H9 (cell line): ENCODE data around the gene OPA3. TPM values are rescaled to one million over a fixed set of nuclear protein-coding genes. Genes with fewer than 3 reads are reported as not detected.

Source experiments
- DNase-seq: peaks from one replicate; pipeline ENCODE4 v3.0.0-alpha.2; 2017
- H2AFZ ChIP-seq: one replicate; pipeline ENCODE4 v1.6.1; 2013; ENCODE audit warnings: mild to moderate bottlenecking, low read length, control low read depth, moderate library complexity
- H2AK5ac ChIP-seq: 2 replicates; pipeline ENCODE4 v1.6.1; 2013; ENCODE audit warnings: low read length, control low read depth, mixed read lengths; ENCODE audit not compliant: insufficient read length
- H2BK120ac ChIP-seq: one replicate; pipeline ENCODE4 v1.6.1; 2013; ENCODE audit warnings: low read depth, mild to moderate bottlenecking, low read length, control low read depth, inconsistent platforms; ENCODE audit not compliant: poor library complexity, severe bottlenecking
- H2BK12ac ChIP-seq: 2 replicates; pipeline ENCODE4 v1.6.1; 2013; ENCODE audit warnings: low read length, control low read depth, mixed read lengths, low read depth; ENCODE audit not compliant: insufficient read length
- H2BK15ac ChIP-seq: 2 replicates; pipeline ENCODE4 v1.6.1; 2013; ENCODE audit warnings: low read depth, low read length, control low read depth
- H2BK20ac ChIP-seq: one replicate; pipeline ENCODE4 v1.6.1; 2013; ENCODE audit warnings: low read depth, mild to moderate bottlenecking, low read length, control low read depth, inconsistent platforms; ENCODE audit not compliant: poor library complexity, severe bottlenecking
- H2BK5ac ChIP-seq: 2 replicates; pipeline ENCODE4 v1.6.1; 2013; ENCODE audit warnings: low read length, control low read depth, mixed read lengths; ENCODE audit not compliant: insufficient read length
- H3K14ac ChIP-seq: 2 replicates; pipeline ENCODE4 v1.6.1; 2013; ENCODE audit warnings: low read length, control low read depth; ENCODE audit not compliant: insufficient read depth
- H3K18ac ChIP-seq: 2 replicates; pipeline ENCODE4 v1.6.1; 2013; ENCODE audit warnings: low read depth, mild to moderate bottlenecking, mixed read lengths, low read length, control low read depth; ENCODE audit not compliant: insufficient read length
- H3K23ac ChIP-seq: 2 replicates; pipeline ENCODE4 v1.6.1; 2013; ENCODE audit warnings: low read length, control low read depth, mixed read lengths, low read depth; ENCODE audit not compliant: insufficient read length
- H3K23me2 ChIP-seq: 2 replicates; pipeline ENCODE4 v1.6.1; 2013; ENCODE audit warnings: low read depth, mild to moderate bottlenecking, mixed read lengths, low read length, control low read depth; ENCODE audit not compliant: insufficient read length, poor library complexity, severe bottlenecking
- H3K27ac ChIP-seq: 2 replicates; pipeline ENCODE4 v1.5.1; 2013; ENCODE audit warnings: low read length, control low read depth, mixed read lengths, low read depth; ENCODE audit not compliant: insufficient read length
- H3K27me3 ChIP-seq: 2 replicates; pipeline ENCODE4 v1.6.1; 2013; ENCODE audit warnings: low read length, control low read depth, inconsistent platforms; ENCODE audit not compliant: insufficient read depth
- H3K4ac ChIP-seq: 2 replicates; pipeline ENCODE4 v1.6.1; 2013; ENCODE audit warnings: low read depth, mild to moderate bottlenecking, control low read depth, inconsistent platforms, low read length, moderate library complexity
- H3K4me1 ChIP-seq: 2 replicates; pipeline ENCODE4 v1.6.1; 2013; ENCODE audit warnings: low read length, control low read depth, inconsistent platforms; ENCODE audit not compliant: insufficient read depth
- H3K4me2 ChIP-seq: 2 replicates; pipeline ENCODE4 v1.6.1; 2013; ENCODE audit warnings: low read length, control low read depth, mixed read lengths; ENCODE audit not compliant: insufficient read length, insufficient read depth
- H3K56ac ChIP-seq: 2 replicates; pipeline ENCODE4 v1.6.1; 2013; ENCODE audit warnings: low read depth, mild to moderate bottlenecking, mixed read lengths, low read length, control low read depth; ENCODE audit not compliant: insufficient read length
- H3K79me1 ChIP-seq: 2 replicates; pipeline ENCODE4 v1.6.1; 2013; ENCODE audit warnings: low read depth, mild to moderate bottlenecking, moderate library complexity, low read length, control low read depth, inconsistent platforms; ENCODE audit not compliant: insufficient read depth, poor library complexity, severe bottlenecking
- H3K79me2 ChIP-seq: 2 replicates; pipeline ENCODE4 v1.6.1; 2013; ENCODE audit warnings: low read length, control low read depth, inconsistent platforms; ENCODE audit not compliant: insufficient read depth
- H3K9ac ChIP-seq: 2 replicates; pipeline ENCODE4 v1.6.1; 2013; ENCODE audit warnings: low read length, control low read depth, mixed read lengths; ENCODE audit not compliant: insufficient read length; ENCODE audit errors: extremely low read depth
- H3K9me3 ChIP-seq: one replicate; pipeline ENCODE4 v1.6.1; 2013; ENCODE audit warnings: low read depth, low read length, inconsistent platforms; ENCODE audit not compliant: control insufficient read depth
- H3T11ph ChIP-seq: one replicate; pipeline ENCODE4 v1.6.1; 2013; ENCODE audit warnings: mild to moderate bottlenecking, low read length, control low read depth, inconsistent platforms
- H4K20me1 ChIP-seq: one replicate; pipeline ENCODE4 v1.6.1; 2013; ENCODE audit not compliant: control insufficient read depth, insufficient read length, insufficient read depth
- H4K5ac ChIP-seq: 2 replicates; pipeline ENCODE4 v1.6.1; 2013; ENCODE audit warnings: low read depth, mild to moderate bottlenecking, mixed read lengths, low read length, control low read depth; ENCODE audit not compliant: insufficient read length
- H4K8ac ChIP-seq: replicated peaks from 2 replicates; pipeline ENCODE4 v1.6.1; 2013; ENCODE audit warnings: low read length, control low read depth, mixed read lengths, low read depth; ENCODE audit not compliant: insufficient read length
- H4K91ac ChIP-seq: 2 replicates; pipeline ENCODE4 v1.6.1; 2013; ENCODE audit warnings: low read depth, mild to moderate bottlenecking, moderate library complexity, mixed read lengths, low read length, control low read depth; ENCODE audit not compliant: insufficient read length
- H3K27ac Mint-ChIP-seq, 3 experiments: 2 replicates in 2 of 3; 3 replicates in 1 of 3; pipeline ENCODE4 v1.8.0; 2020 to 2021; ENCODE audit warnings: mixed read lengths in 3 of 3, mild to moderate bottlenecking in 1 of 3, moderate library complexity in 1 of 3
- H3K27me3 Mint-ChIP-seq: 2 replicates; pipeline ENCODE4 v1.8.0; 2021; ENCODE audit warnings: low read depth, mild to moderate bottlenecking, moderate library complexity, mixed read lengths
- H3K36me3 Mint-ChIP-seq, 3 experiments: 2 replicates in 2 of 3; 3 replicates in 1 of 3; pipeline ENCODE4 v1.8.0; 2020 to 2021; ENCODE audit warnings: low read depth in 3 of 3, mixed read lengths in 3 of 3; ENCODE audit not compliant: insufficient read depth in 1 of 3
- H3K4me1 Mint-ChIP-seq, 2 experiments: 2 replicates each; pipeline ENCODE4 v1.8.0; 2020; ENCODE audit warnings: mixed read lengths in 2 of 2
- H3K4me3 Mint-ChIP-seq, 2 experiments: 2 replicates in 1 of 2; 3 replicates in 1 of 2; pipeline ENCODE4 v1.8.0; 2020 to 2021; ENCODE audit warnings: mild to moderate bottlenecking in 2 of 2, mixed read lengths in 2 of 2, moderate library complexity in 1 of 2
- H3K9me3 Mint-ChIP-seq, 2 experiments: 2 replicates in 1 of 2; 3 replicates in 1 of 2; pipeline ENCODE4 v1.8.0; 2020; ENCODE audit warnings: mild to moderate bottlenecking in 2 of 2, mixed read lengths in 2 of 2, moderate library complexity in 1 of 2
- CTCF ChIP-seq: fragments of 200-600 bp; sonication (generic); conservative IDR thresholded peaks from 3 replicates; pipeline ENCODE4 v1.8.0; 2021; ENCODE audit warnings: antibody characterized with exemption, mild to moderate bottlenecking
- WGBS: extraction: QIAGEN DNeasy Blood & Tissue Kit; methylation state at CpG from one replicate; pipeline ENCODE4 v1.1.7; 2013; ENCODE audit warnings: missing lambda C conversion rate, low lambda C conversion rate, mixed read lengths; ENCODE audit not compliant: insufficient read length; ENCODE audit errors: extremely low coverage; 5-methylcytosine and 5-hydroxymethylcytosine counted together
- total RNA-seq: library from RNA; stranded (reverse); gene quantifications from 2 replicates; pipeline ENCODE4 v1.2.1, GENCODE V29; 2021

OPA3 gene
- total RNA-seq, 1 experiment from 2014 or later: 13.0 TPM

DNA sequence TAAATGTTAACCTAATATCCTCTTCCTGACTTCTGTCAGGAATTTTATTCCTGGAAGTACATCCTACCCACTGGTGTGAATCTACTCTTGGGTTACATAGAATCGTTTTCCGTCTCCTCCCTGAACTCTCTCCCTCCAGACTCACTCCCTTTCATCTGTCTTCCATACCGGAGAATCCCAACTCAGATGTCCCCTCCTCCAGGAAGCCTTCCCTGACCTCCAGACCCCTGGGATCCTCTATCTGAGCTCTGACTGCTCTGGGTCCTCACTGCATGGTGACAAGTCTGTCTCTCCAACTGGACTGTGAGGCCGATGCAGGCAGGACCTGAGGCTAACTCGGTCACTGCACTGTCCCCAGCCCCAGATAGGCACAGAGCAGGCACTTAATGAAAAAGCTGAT, 24.6 kb downstream of the OPA3 start:
- Mint-ChIP-seq H3K27ac (peak overlapping the region in 2 of 3 experiments; percentile 3 to 40; a peak in 2 of 7 replicates), H3K36me3 (no peaks in the 10 kb centered on the region; a peak in 1 of 7 replicates), H3K27me3 (no peaks in the 10 kb centered on the region), H3K4me1 (peaks cover 17 to 18% of the 10 kb centered on the region in 2 experiments), H3K9me3 (no peaks in the 10 kb centered on the region), H3K4me3 (no peak overlapping the region)
- Histone ChIP-seq H3K27me3 (no peaks in the 10 kb centered on the region), H4K5ac (no peak overlapping the region), H4K8ac (no peak overlapping the region), H3K14ac (no peak overlapping the region), H2AFZ (no peak overlapping the region), H2BK15ac (no peak overlapping the region), H2AK5ac (no peak overlapping the region), H3K56ac (no peak overlapping the region), H3K23ac (no peak overlapping the region), H3T11ph (no peak overlapping the region), H2BK120ac (no peak overlapping the region), H2BK5ac (no peak overlapping the region), H3K4me2 (no peak overlapping the region), H3K23me2 (no peaks in the 10 kb centered on the region), H2BK20ac (no peak overlapping the region), H3K79me2 (0 out of 2 replicates have a peak, but pooled peaks cover 2% of the 10 kb centered on the region), H2BK12ac (no peak overlapping the region), H3K79me1 (no peaks in the 10 kb centered on the region), H3K18ac (no peak overlapping the region), H3K4me1 (peaks cover 4% of the 10 kb centered on the region; the same call in 1 of the 2 replicates), H3K9me3 (no peaks in the 10 kb centered on the region), H4K20me1 (no peaks in the 10 kb centered on the region), H3K9ac (no peak overlapping the region), H3K4ac (no peak overlapping the region), H3K27ac (no peak overlapping the region), H4K91ac (no peak overlapping the region)
- no peak for DNase-seq
- TF ChIP-seq CTCF: no peak
- WGBS: no CpG with 5 or more reads among the region's 5 CpGs
